Urothelium cell line (cell line): Measurements from ENCODE around the gene KRTAP17-1.

Source experiments
- DNase-seq: peaks from one replicate; pipeline ENCODE4 v3.0.0; 2011; ENCODE audit warnings: low spot score, mixed read lengths
- FAIRE-seq: peaks from 2 replicates; lab custom pipeline; 2011; peaks lifted over from hg19 to GRCh38; lab: Jason Lieb, UNC

Gene KRTAP17-1

GRCh38 chr17:41333098-41333497, 17.6 kb upstream of the KRTAP17-1 start:
- DNase-seq = no peak
- no peak for FAIRE-seq

GRCh38 chr17:41332239-41332638, 16.7 kb upstream of the KRTAP17-1 start:
- DNase-seq (no peak), FAIRE-seq (no peak)

- FAIRE-seq (peak; percentile 13), DNase-seq (no peak)
Observed at GRCh38 chr17:41331606-41332005, 16.1 kb upstream of the KRTAP17-1 start.

- DNase-seq = peak; percentile 74
- peak; percentile 94 for FAIRE-seq
Observed at GRCh38 chr17:41329279-41329948, 13.9 kb upstream of the KRTAP17-1 start.

- no peak for FAIRE-seq
- DNase-seq = no peak
Observed at GRCh38 chr17:41328207-41328606, 12.7 kb upstream of the KRTAP17-1 start.

GRCh38 chr17:41327411-41328120, 12.1 kb upstream of the KRTAP17-1 start:
- no peak for FAIRE-seq
- no peak for DNase-seq

GRCh38 chr17:41326173-41327145, 10.9 kb upstream of the KRTAP17-1 start:
- FAIRE-seq (no peak), DNase-seq (no peak)

- FAIRE-seq (no peak), DNase-seq (no peak)
Observed at GRCh38 chr17:41325611-41326010, 10.1 kb upstream of the KRTAP17-1 start.

GRCh38 chr17:41325126-41325525, 9.6 kb upstream of the KRTAP17-1 start:
- DNase-seq (no peak), FAIRE-seq (no peak)

GRCh38 chr17:41324180-41325075, 8.9 kb upstream of the KRTAP17-1 start:
- peak; percentile 32 for DNase-seq
- peak; percentile 52 for FAIRE-seq

- FAIRE-seq = no peak
Observed at GRCh38 chr17:41322903-41323895, 7.7 kb upstream of the KRTAP17-1 start.

GRCh38 chr17:41322094-41322902, 6.8 kb upstream of the KRTAP17-1 start:
- FAIRE-seq (no peak), DNase-seq (peak; percentile 54)

More at GRCh38 chr17:41322903-41323895, 7.7 kb upstream of the KRTAP17-1 start:
- DNase-seq = no peak

GRCh38 chr17:41318231-41318630, 2.7 kb upstream of the KRTAP17-1 start:
- DNase-seq = no peak

GRCh38 chr17:41315814-41316445, 420 bp upstream of the KRTAP17-1 start:
- peak; percentile 63 for FAIRE-seq
- no peak for DNase-seq

More at GRCh38 chr17:41318231-41318630, 2.7 kb upstream of the KRTAP17-1 start:
- FAIRE-seq = no peak

GRCh38 chr17:41311111-41311510, 4.4 kb downstream of the KRTAP17-1 start:
- no peak for FAIRE-seq
- DNase-seq = no peak

- no peak for DNase-seq
Observed at GRCh38 chr17:41308918-41309359, 6.6 kb downstream of the KRTAP17-1 start, which contains the start of gene KRTAP16-1. Gene KRTAP16-1 (minus strand): TSS chr17:41309309. CDS start chr17:41309253, 56 bp downstream.

GRCh38 chr17:41308251-41308917, 7.1 kb downstream of the KRTAP17-1 start:
- DNase-seq (no peak), FAIRE-seq (no peak)

More at GRCh38 chr17:41308918-41309359, 6.6 kb downstream of the KRTAP17-1 start, which contains the start of gene KRTAP16-1:
- FAIRE-seq = peak; percentile 79
